Measurements from ENCODE around the gene DLL3. TPM values are rescaled to one million over a fixed set of nuclear protein-coding genes. Genes with fewer than 3 reads are reported as not detected.

Gene DLL3
- total RNA-seq, 2 donors from 2014 or later: not detected

GRCh38 chr19:39546599-39546998, 47.9 kb downstream of the DLL3 start:
- no peak for DNase-seq
- Histone ChIP-seq H3K36me3 (replicated peaks in 1 of 2; ENCODE audit: insufficient read depth in 1 of 2, low read depth in 2 of 2) (no peaks in the 10 kb centered on the region), H3K4me1 (no peaks in the 10 kb centered on the region), H3K27me3 (no peaks in the 10 kb centered on the region), H3K9me3 (no peaks in the 10 kb centered on the region), H3K4me3 (no peak overlapping the region), H3K27ac (no peak overlapping the region)
- intact Hi-C loops (cut with DNase I): no loop called here
- ATAC-seq: no peak
- TF ChIP-seq, protein P1, sequence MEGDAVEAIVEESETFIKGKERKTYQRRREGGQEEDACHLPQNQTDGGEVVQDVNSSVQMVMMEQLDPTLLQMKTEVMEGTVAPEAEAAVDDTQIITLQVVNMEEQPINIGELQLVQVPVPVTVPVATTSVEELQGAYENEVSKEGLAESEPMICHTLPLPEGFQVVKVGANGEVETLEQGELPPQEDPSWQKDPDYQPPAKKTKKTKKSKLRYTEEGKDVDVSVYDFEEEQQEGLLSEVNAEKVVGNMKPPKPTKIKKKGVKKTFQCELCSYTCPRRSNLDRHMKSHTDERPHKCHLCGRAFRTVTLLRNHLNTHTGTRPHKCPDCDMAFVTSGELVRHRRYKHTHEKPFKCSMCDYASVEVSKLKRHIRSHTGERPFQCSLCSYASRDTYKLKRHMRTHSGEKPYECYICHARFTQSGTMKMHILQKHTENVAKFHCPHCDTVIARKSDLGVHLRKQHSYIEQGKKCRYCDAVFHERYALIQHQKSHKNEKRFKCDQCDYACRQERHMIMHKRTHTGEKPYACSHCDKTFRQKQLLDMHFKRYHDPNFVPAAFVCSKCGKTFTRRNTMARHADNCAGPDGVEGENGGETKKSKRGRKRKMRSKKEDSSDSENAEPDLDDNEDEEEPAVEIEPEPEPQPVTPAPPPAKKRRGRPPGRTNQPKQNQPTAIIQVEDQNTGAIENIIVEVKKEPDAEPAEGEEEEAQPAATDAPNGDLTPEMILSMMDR (IDR thresholded peaks at IDR 0.05): no peak
- TF ChIP-seq POLR2A (IDR thresholded peaks at IDR 0.05): no peak
- WGBS, 2 donors: 36 to 45% methylated on average over 8 of the region's 8 CpGs

GRCh38 chr19:39550197-39550596, 51.5 kb downstream of the DLL3 start:
- Histone ChIP-seq H3K27ac (no peak overlapping the region), H3K4me1 (no peaks in the 10 kb centered on the region), H3K36me3 (replicated peaks in 1 of 2; ENCODE audit: insufficient read depth in 1 of 2, low read depth in 2 of 2) (no peaks in the 10 kb centered on the region), H3K4me3 (no peak overlapping the region), H3K9me3 (no peaks in the 10 kb centered on the region), H3K27me3 (no peaks in the 10 kb centered on the region)
- ATAC-seq (no peak), DNase-seq (no peak)
- TF ChIP-seq, protein P1 (IDR thresholded peaks at IDR 0.05): no peak
- TF ChIP-seq POLR2A (IDR thresholded peaks at IDR 0.05): no peak
- WGBS, 2 donors: 59 to 70% methylated on average over 5 of the region's 5 CpGs
- intact Hi-C loops (cut with DNase I): loop anchor here (5.0 kb wide), 1 partner anchor 122 kb away; no protein-coding TSS in a partner anchor

GRCh38 chr19:39553082-39553652, 54.4 kb downstream of the DLL3 start:
- H3K4me3 ChIP-seq: no peak overlapping the region
- intact Hi-C loops (cut with DNase I): loop anchor here (5.0 kb wide), 1 partner anchor 119 kb away; no protein-coding TSS in a partner anchor
- H3K9me3 ChIP-seq: no peaks in the 10 kb centered on the region
- no peaks in the 10 kb centered on the region for H3K27me3 ChIP-seq
- DNase-seq (no peak), ATAC-seq (no peak)
- WGBS, 2 donors: 35 to 54% methylated on average over 6 to 7 of the region's 7 CpGs
- TF ChIP-seq POLR2A (IDR thresholded peaks at IDR 0.05): no peak
- TF ChIP-seq, protein P1 (IDR thresholded peaks at IDR 0.05): no peak
- H3K36me3 ChIP-seq (replicated peaks in 1 of 2; ENCODE audit: insufficient read depth in 1 of 2, low read depth in 2 of 2): no peaks in the 10 kb centered on the region
- no peaks in the 10 kb centered on the region for H3K4me1 ChIP-seq
- H3K27ac ChIP-seq: no peak overlapping the region

DNA sequence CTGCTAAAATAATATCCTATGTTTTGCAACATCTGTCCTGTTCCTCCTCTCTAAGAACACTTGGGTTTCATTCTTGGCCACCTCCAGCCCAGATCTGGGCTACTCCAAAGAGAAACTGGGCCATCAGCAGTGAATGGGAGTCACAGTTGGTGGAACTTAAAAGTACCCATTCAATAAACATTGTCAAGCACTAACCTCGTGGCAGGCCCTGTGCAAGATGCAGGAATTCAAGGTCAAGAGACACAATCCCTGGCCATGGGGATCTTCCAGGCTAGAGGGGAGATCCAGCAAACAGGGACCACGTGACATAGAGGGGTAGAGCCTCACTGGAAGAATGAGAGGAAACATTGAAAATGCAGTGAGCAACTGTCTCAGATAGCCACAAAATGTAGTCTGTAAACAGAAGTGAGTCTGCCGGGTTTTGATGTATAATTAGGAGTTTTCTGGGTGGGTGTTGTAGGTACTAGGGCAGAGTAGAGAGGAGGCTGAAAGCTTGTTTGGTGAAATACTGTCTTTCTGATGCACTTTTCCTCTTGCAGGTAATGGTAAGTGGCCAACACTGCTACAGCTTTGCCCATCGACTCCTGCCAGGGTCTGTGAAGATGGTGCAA, 56.1 kb downstream of the DLL3 start:
- TF ChIP-seq POLR2A (IDR thresholded peaks at IDR 0.05): no peak
- TF ChIP-seq, protein P1 (IDR thresholded peaks at IDR 0.05): no peak
- WGBS, 2 donors: 50 to 55% methylated on average over 4 of the region's 4 CpGs
- Histone ChIP-seq H3K9me3 (no peaks in the 10 kb centered on the region), H3K27me3 (no peaks in the 10 kb centered on the region), H3K27ac (no peak overlapping the region), H3K4me1 (no peaks in the 10 kb centered on the region), H3K4me3 (no peak overlapping the region), H3K36me3 (replicated peaks in 1 of 2; ENCODE audit: insufficient read depth in 1 of 2, low read depth in 2 of 2) (no peaks in the 10 kb centered on the region)
- ATAC-seq: no peak
- no peak for DNase-seq
- intact Hi-C loops (cut with DNase I): loop anchor here (5.0 kb wide), 1 partner anchor 117 kb away; no protein-coding TSS in a partner anchor

DNA sequence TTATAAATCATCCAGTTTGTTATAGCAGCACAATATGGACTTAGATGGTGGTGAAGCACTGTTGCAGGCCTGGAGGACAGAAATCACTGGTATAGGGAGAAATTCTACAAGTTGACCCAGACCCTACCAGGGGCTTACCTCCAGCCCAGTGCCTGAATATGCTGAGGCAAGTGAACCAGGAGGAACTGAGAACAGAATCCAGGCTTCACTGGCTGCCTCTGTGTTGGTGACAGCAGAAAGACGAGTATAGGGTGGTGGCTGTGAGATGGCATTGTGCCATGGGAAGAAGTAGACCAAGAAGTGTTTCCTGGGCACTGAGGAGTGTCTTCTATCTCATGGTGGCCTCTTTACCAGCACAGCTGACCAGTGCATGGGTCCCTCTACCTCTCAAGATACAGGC, 57.1 kb downstream of the DLL3 start:
- DNase-seq: no peak
- no peaks in the 10 kb centered on the region for H3K9me3 ChIP-seq
- TF ChIP-seq, protein P1 (IDR thresholded peaks at IDR 0.05): no peak
- no peak for TF ChIP-seq POLR2A (IDR thresholded peaks at IDR 0.05)
- 40 to 42% methylated on average over 1 of the region's 1 CpG for WGBS, 2 donors
- H3K27ac ChIP-seq: no peak overlapping the region
- ATAC-seq: no peak
- no peaks in the 10 kb centered on the region for H3K27me3 ChIP-seq
- no peaks in the 10 kb centered on the region for H3K36me3 ChIP-seq (replicated peaks in 1 of 2; ENCODE audit: insufficient read depth in 1 of 2, low read depth in 2 of 2)
- intact Hi-C loops (cut with DNase I): no loop called here
- no peaks in the 10 kb centered on the region for H3K4me1 ChIP-seq
- no peak overlapping the region for H3K4me3 ChIP-seq
